ENCODE measurements around the gene CEPT1. TPM values are rescaled to one million over a fixed set of nuclear protein-coding genes. Genes with fewer than 3 reads are reported as not detected.

Gene CEPT1
- total and polyA plus RNA-seq, 2 of the 4 experiments (the other 2 are of a cell fraction) = 13.3 to 27.4 TPM

DNA sequence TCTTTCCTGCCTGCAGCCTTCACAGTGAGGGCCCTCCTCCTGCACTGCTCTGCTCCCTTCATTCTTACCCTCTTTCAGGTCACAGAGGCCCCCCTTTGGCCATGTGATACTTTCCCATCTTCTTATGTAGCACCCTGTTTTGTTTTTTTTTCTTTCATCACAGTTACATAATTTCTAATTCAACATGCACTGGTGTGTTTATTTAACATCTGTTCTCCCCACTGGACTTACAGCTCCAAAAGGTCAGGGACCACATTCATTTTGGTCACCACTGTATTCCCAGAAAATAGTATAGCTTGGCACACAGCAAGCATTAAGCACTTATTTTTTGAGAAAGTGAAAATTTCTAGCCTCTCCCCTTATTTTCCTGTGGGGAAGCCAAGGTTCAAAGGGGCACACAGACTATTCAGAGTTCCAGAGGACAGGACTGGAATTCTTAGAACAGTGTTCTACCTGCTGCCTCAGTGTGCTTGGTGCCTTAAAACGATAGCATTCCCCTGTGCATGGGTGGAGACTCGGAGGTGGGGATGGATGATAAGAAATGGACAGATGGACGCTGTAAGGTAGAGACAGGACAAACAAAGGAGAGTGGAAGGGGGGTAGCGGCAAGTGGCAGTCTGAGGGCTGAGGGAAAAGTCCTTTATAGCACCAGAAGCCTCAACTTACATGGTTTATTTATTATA, 55.1 kb downstream of the CEPT1 start:
- no peak overlapping the region for H4K5ac ChIP-seq (ENCODE audit: low read depth, low read length)
- no peaks in the 10 kb centered on the region for H4K20me1 ChIP-seq (ENCODE audit: insufficient read depth, low read length)
- H2BK20ac ChIP-seq (ENCODE audit: low read depth, low read length) = peak overlapping the region; percentile 18; the same call in 1 of the 2 replicates
- no TSS peak for BruUV-seq (replicated peaks)
- dilution Hi-C loops (cut with HindIII; ENCODE audit: low sequenced_read_pairs, unreplicated experiment) = no loop called here
- no peak overlapping the region for H3K18ac ChIP-seq (ENCODE audit: low read depth, low read length)
- no peak overlapping the region for H3K9ac ChIP-seq (ENCODE audit: low read depth, low read length)
- no peaks in the 10 kb centered on the region for H3K36me3 ChIP-seq (ENCODE audit: control insufficient read depth, insufficient read depth, low read length)
- no peaks in the 10 kb centered on the region for H3K9me3 ChIP-seq (ENCODE audit: control insufficient read depth, insufficient read depth, low read length)
- peaks cover 34% of the 10 kb centered on the region for H3K4me1 ChIP-seq (ENCODE audit: control insufficient read depth, insufficient read depth, low read length)
- in situ Hi-C loops (cut with MboI; ENCODE audit: low sequenced_read_pairs) = no loop called here
- intact Hi-C loops (cut with micrococcal nuclease) = no loop called here
- no peak overlapping the region for H3K14ac ChIP-seq (replicated peaks; ENCODE audit: low read depth, low read length)
- no peak overlapping the region for H4K8ac ChIP-seq (ENCODE audit: low read depth in 2 of 2, low read length in 2 of 2)
- CTCF ChIA-PET = no interaction called here
- no peak overlapping the region; the same call in 1 of the 2 replicates for H4K91ac ChIP-seq (ENCODE audit: insufficient read depth, low read depth, low read length)
- TF ChIP-seq RAD21 (IDR thresholded peaks at IDR 0.05; ENCODE audit: low read length) (no peak), CTCF (conservative IDR thresholded peaks at IDR 0.05; ENCODE audit: low read depth, low read length) (no peak), FOS (IDR thresholded peaks at IDR 0.05; ENCODE audit: low read depth, low read length) (no peak)
- no peak overlapping the region for H3K56ac ChIP-seq (ENCODE audit: extremely low read depth, insufficient read depth, low read length)
- DNase-seq (peak; percentile 7), ATAC-seq (ENCODE audit: low read depth) (0 out of 2 replicates have a peak, but pooled peaks have one; percentile 2)
- 77% methylated on average over 2 of the region's 4 CpGs; no CpG with 5 or more reads in 1 of the 2 experiments for WGBS, 2 experiments (ENCODE audit: extremely low coverage in 2 of 2, insufficient read length in 1 of 2)
- H3K79me1 ChIP-seq (ENCODE audit: low read depth in 1 of 2, low read length in 2 of 2) = 0 out of 4 replicates have a peak, but pooled peaks cover 0 to 5% of the 10 kb centered on the region in 2 experiments
- H3K4me2 ChIP-seq (ENCODE audit: low read depth, low read length) = no peak overlapping the region; the same call in 1 of the 2 replicates
- no peak overlapping the region for H3K4me3 ChIP-seq (ENCODE audit: insufficient read depth, low read depth, low read length)
- peak overlapping the region; percentile 55; the same call in 1 of the 2 replicates for H3K4ac ChIP-seq (ENCODE audit: low read depth, low read length)
- H3K27me3 ChIP-seq (ENCODE audit: control insufficient read depth, insufficient read depth, low read length) = 0 out of 2 replicates have a peak, but pooled peaks cover 4% of the 10 kb centered on the region
- no peak overlapping the region for H2AFZ ChIP-seq (replicated peaks; ENCODE audit: low read length, poor library complexity)
- peak overlapping the region; percentile 48; the same call in 1 of the 2 replicates for H2AK5ac ChIP-seq (ENCODE audit: low read depth, low read length)
- H2BK15ac ChIP-seq (ENCODE audit: low read depth, low read length) = no peak overlapping the region; the same call in 2 of the 3 replicates
- peaks cover 20% of the 10 kb centered on the region for H3K9me1 ChIP-seq (ENCODE audit: insufficient read depth, low read length)
- H3K27ac ChIP-seq (ENCODE audit: insufficient read depth, low read length) = no peak overlapping the region
- POLR2A ChIA-PET (ENCODE audit: unreplicated experiment) = no interaction called here
- no peak overlapping the region for H2BK5ac ChIP-seq (ENCODE audit: low read depth, low read length, poor library complexity, severe bottlenecking)
- no peak overlapping the region for H3K23ac ChIP-seq (ENCODE audit: low read depth, low read length)
- no peak overlapping the region; the same call in 1 of the 2 replicates for H2BK120ac ChIP-seq (ENCODE audit: low read depth, low read length)
- H2AK9ac ChIP-seq (replicated peaks; ENCODE audit: low read depth, low read length, poor library complexity) = no peak overlapping the region

Measured in IMR-90 (cell line).